Suprapubic skin (tissue), 4 donors: ENCODE results near the gene IL18BP. TPM values are rescaled to one million over a fixed set of nuclear protein-coding genes. Genes with fewer than 3 reads are reported as not detected.

Source experiments
- DNase-seq, 2 donors: peaks; one replicate each; pipeline ENCODE4 v3.0.0-alpha.2; 2019; ENCODE audit warnings: low spot score in 2 of 2
- H3K27ac ChIP-seq: fragments of 200-600 bp; sonication (generic); one replicate; pipeline ENCODE4 v1.5.1; 2019
- H3K27me3 ChIP-seq: fragments of 200-600 bp; sonication (generic); one replicate; pipeline ENCODE4 v1.5.1; 2019
- H3K36me3 ChIP-seq: fragments of 200-600 bp; sonication (generic); one replicate; pipeline ENCODE4 v1.5.1; 2019
- H3K4me1 ChIP-seq: fragments of 200-600 bp; sonication (generic); one replicate; pipeline ENCODE4 v1.5.1; 2019
- H3K4me3 ChIP-seq: fragments of 200-600 bp; sonication (generic); one replicate; pipeline ENCODE4 v1.5.1; 2019; ENCODE audit warnings: mild to moderate bottlenecking
- H3K9me3 ChIP-seq: fragments of 200-600 bp; sonication (generic); one replicate; pipeline ENCODE4 v1.5.1; 2019
- CTCF ChIP-seq, 2 donors: fragments of 200-600 bp in 1 of 2; fragments of 450-650 bp in 1 of 2; sonication (generic) in 1 of 2; IDR thresholded peaks; one replicate each; pipeline ENCODE4 v1.5.1; 2016 to 2019; ENCODE audit warnings: antibody characterized with exemption in 2 of 2, mild to moderate bottlenecking in 1 of 2, moderate library complexity in 1 of 2
- EP300 ChIP-seq: sonication (generic); formaldehyde crosslinking; IDR thresholded peaks from one replicate; pipeline ENCODE4 v1.6.1; 2017; ENCODE audit warnings: antibody characterized with exemption
- POLR2A ChIP-seq, 2 donors: fragments of 450-650 bp; IDR thresholded peaks; one replicate each; pipeline ENCODE4 v1.6.1; 2017; ENCODE audit warnings: antibody characterized with exemption in 2 of 2, mild to moderate bottlenecking in 2 of 2, moderate library complexity in 2 of 2
- POLR2AphosphoS5 ChIP-seq, 3 donors: sonication (generic); formaldehyde crosslinking; IDR thresholded peaks; one replicate each; pipeline ENCODE4 v1.6.1; 2017; ENCODE audit warnings: antibody characterized with exemption in 3 of 3
- WGBS: methylation state at CpG from one replicate; pipeline ENCODE4 v1.1.5; 2018; 5-methylcytosine and 5-hydroxymethylcytosine counted together
- total RNA-seq, 4 donors: library from RNA; depleted of rRNA; stranded (reverse); fragments of >200 nt; gene quantifications; one replicate each; pipeline ENCODE4 v1.1.0, GENCODE V29; 2016

IL18BP gene
- total RNA-seq, 4 donors from 2014 or later, result 2.9 to 18.6 (median 7.2) TPM

- Histone ChIP-seq H3K36me3 (peaks cover 59% of the 10 kb centered on the region), H3K4me1 (no peaks in the 10 kb centered on the region), H3K27me3 (no peaks in the 10 kb centered on the region), H3K4me3 (no peak overlapping the region), H3K9me3 (no peaks in the 10 kb centered on the region), H3K27ac (no peak overlapping the region)
- DNase-seq, result no peak
- TF ChIP-seq POLR2A (IDR thresholded peaks at IDR 0.05), result no peak
- TF ChIP-seq EP300, result no peak
- no peak for TF ChIP-seq CTCF (IDR thresholded peaks at IDR 0.05)
- no peak for TF ChIP-seq POLR2AphosphoS5 (IDR thresholded peaks at IDR 0.05)
- 93% methylated on average over 8 of the region's 8 CpGs for WGBS
These were observed 35.2 kb upstream of the IL18BP start for GRCh38 chr11:71963468-71963867.

DNA sequence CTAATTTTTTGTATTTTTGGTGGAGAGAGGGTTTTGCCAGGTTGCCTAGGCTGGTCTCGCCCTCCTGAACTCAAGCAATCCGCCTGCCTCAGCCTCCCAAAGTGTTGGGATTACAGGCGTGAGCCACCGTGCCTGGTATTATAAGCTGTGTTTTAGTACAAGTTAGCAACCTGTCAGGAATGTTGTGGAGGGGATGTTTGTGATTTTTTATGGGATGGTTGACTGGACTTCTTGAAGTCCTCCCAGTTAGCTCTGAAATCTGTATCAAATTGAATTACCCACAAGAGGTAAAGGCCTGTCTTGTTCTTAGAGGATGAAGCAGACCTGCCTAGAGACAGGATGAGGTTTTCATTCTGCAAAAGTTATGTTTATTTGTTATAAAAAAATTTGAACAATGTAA, 34.1 kb upstream of the IL18BP start:
- no peak for TF ChIP-seq POLR2AphosphoS5 (IDR thresholded peaks at IDR 0.05)
- no peak for TF ChIP-seq POLR2A (IDR thresholded peaks at IDR 0.05)
- TF ChIP-seq CTCF (IDR thresholded peaks at IDR 0.05), result no peak
- TF ChIP-seq EP300, result no peak
- H3K36me3 ChIP-seq, result peaks cover 64% of the 10 kb centered on the region
- no peak for DNase-seq
- no peak overlapping the region for H3K27ac ChIP-seq
- no peaks in the 10 kb centered on the region for H3K9me3 ChIP-seq
- no peaks in the 10 kb centered on the region for H3K4me1 ChIP-seq
- 89% methylated on average over 4 of the region's 4 CpGs for WGBS
- no peaks in the 10 kb centered on the region for H3K27me3 ChIP-seq
- no peak overlapping the region for H3K4me3 ChIP-seq

DNA sequence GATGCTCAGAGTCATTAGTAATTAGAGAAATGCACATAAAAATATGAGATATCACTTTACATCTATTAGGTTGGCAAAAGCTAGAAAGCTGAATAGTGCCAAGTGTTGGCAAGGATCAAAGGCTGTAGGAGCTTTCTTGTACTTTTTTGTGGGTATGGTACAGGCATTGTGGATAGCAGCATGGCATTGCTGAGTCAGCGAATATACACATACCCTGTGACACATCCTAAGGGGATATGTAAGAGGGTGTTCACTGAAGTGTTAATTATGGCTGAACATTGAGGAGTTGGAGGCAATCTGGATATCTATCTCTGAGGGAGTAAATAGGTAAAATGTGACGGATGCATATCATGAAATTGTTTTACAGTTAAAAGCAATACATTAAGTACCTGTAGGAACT, 27.0 kb upstream of the IL18BP start:
- Histone ChIP-seq H3K4me3 (no peak overlapping the region), H3K27me3 (no peaks in the 10 kb centered on the region)

GRCh38 chr11:71976551-71976950, 22.2 kb upstream of the IL18BP start:
- peaks cover 6% of the 10 kb centered on the region for H3K4me1 ChIP-seq
- WGBS, result 82% methylated on average over 5 of the region's 5 CpGs
- TF ChIP-seq EP300 (no peak), POLR2AphosphoS5 (IDR thresholded peaks at IDR 0.05) (no peak)
- no peaks in the 10 kb centered on the region for H3K9me3 ChIP-seq
- H3K4me3 ChIP-seq, result no peak overlapping the region
- H3K36me3 ChIP-seq, result peaks cover 9% of the 10 kb centered on the region
- no peak for DNase-seq
- no peak overlapping the region for H3K27ac ChIP-seq
- H3K27me3 ChIP-seq, result no peaks in the 10 kb centered on the region

More for the DNA sequence above, 27.0 kb upstream of the IL18BP start:
- Histone ChIP-seq H3K27ac (no peak overlapping the region), H3K4me1 (no peaks in the 10 kb centered on the region), H3K9me3 (no peaks in the 10 kb centered on the region), H3K36me3 (peaks cover 24% of the 10 kb centered on the region)
- 95% methylated on average over 2 of the region's 2 CpGs for WGBS
- no peak for DNase-seq
- TF ChIP-seq EP300 (no peak), CTCF (IDR thresholded peaks at IDR 0.05) (no peak), POLR2AphosphoS5 (IDR thresholded peaks at IDR 0.05) (no peak), POLR2A (IDR thresholded peaks at IDR 0.05) (no peak)

DNA sequence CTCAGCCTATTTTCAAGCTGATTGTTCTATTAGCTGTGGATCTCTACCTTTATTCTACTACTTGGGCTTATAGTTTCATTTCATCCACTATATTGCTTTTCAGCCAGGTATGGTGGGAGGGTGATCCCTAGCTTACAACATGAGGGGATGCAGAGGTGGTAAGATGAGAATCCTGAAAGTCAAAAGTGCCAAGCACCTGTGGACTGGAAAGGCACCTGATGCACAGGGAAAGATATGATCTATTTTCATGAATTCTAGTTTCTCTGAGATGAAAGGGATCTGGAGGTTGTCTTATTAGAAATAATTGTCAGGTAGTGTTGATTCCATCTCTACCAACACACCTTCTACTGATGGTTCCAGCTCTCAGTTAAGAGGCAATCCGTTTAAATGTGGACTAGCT, 21.6 kb upstream of the IL18BP start:
- Histone ChIP-seq H3K36me3 (peaks cover 9% of the 10 kb centered on the region), H3K9me3 (no peaks in the 10 kb centered on the region), H3K4me3 (no peak overlapping the region), H3K27ac (no peak overlapping the region), H3K4me1 (peaks cover 6% of the 10 kb centered on the region), H3K27me3 (no peaks in the 10 kb centered on the region)
- 73% methylated on average over 1 of the region's 1 CpG for WGBS
- TF ChIP-seq POLR2AphosphoS5 (IDR thresholded peaks at IDR 0.05) (no peak), CTCF (IDR thresholded peaks at IDR 0.05) (no peak)
- no peak for DNase-seq

GRCh38 chr11:71977743-71978418, 20.8 kb upstream of the IL18BP start:
- no peaks in the 10 kb centered on the region for H3K27me3 ChIP-seq
- H3K9me3 ChIP-seq, result no peaks in the 10 kb centered on the region
- peaks cover 6% of the 10 kb centered on the region for H3K4me1 ChIP-seq
- peaks cover 7% of the 10 kb centered on the region for H3K36me3 ChIP-seq
- 54% methylated on average over 7 of the region's 7 CpGs for WGBS
- no peak overlapping the region for H3K4me3 ChIP-seq
- no peak overlapping the region for H3K27ac ChIP-seq
- DNase-seq, result no peak
- TF ChIP-seq EP300 (no peak), CTCF (IDR thresholded peaks at IDR 0.05) (peak; percentile 48 to 52)
